ENCODE results near the gene ADAM23.

Gene ADAM23

DNA sequence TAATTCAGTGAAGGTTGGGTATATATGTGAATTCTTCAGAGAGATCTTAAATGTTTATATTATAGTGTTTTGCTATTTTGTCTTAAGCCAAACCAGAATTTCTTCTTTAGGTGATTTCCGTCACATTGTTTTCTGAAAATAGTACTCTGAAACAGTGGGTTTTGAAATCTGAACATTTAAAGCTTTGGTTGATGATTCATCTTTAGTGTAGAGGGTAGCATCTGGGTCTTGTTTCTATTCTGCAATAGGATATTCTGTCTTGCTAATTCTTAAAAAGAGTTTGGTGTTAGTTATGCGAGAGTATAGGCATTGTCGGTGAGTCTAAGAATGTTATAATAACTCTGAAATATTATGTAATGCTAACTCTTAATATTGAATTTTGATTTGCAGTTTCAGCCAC, 129.4 kb downstream of the ADAM23 start:
- DNase-seq, result no peak

- DNase-seq, result no peak
Measured at GRCh38 chr2:206573793-206574192, 130.5 kb downstream of the ADAM23 start.

DNA sequence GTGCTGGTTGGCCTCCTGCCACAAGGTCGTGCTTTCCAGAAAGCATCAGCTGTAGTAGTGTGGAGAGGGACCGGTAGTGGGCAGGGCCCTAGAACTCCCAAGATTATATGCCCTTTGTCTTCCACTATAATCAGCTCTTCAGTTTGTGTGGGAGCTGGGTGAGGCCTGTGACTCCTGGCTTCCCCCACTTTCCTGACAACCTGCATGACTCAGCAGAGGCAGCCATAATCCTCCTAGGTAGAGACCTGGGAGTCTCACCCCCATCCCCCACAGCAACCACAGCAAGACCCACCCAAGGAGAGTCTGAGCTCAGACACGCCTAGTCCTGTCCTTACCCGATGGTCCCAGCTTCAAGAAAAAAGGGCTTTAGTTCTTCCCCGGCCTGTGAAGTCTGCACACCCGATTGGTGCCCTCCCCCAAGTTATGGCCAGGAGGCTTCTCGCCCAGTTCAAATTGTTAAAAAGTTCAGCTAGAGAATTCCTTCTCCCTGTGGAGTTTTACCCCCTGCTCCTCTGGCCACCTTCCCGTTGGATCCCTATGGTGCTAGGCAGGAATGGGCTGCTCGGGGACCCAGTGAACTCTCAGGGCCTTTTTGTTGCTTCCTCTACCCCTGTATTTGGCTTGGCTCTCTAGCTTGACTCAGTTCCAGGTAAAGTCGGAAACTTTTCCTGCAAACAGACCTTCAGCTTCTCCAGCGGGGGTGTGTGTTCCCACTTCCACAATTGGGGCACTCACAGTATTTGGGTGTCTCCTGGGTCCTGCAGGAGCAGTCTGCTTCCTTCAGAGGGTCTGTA, 141.2 kb downstream of the ADAM23 start:
- no peak for DNase-seq

GRCh38 chr2:206585335-206585734, 142.0 kb downstream of the ADAM23 start:
- no peak for DNase-seq

DNA sequence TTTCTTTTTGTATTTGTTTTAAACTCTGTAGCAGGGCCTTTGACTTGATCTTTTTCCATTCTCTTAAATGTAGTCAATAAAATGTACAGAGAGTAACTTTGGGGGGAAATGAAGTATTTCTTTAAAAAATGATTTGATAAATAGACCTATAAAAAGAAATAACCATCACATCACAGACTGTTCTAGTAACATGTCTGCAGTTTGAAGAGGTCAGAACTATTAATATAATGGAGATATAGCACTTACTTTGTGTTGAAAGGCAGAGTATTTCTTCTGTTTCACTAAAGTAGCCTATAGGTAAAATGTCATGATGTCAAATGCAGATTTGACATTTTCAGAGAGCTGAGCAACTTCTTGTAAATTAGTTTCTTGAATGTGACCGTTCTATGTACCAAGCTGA, 143.3 kb downstream of the ADAM23 start:
- DNase-seq, result no peak

- DNase-seq, result no peak
Measured at GRCh38 chr2:206597717-206598218, 154.4 kb downstream of the ADAM23 start.

DNA sequence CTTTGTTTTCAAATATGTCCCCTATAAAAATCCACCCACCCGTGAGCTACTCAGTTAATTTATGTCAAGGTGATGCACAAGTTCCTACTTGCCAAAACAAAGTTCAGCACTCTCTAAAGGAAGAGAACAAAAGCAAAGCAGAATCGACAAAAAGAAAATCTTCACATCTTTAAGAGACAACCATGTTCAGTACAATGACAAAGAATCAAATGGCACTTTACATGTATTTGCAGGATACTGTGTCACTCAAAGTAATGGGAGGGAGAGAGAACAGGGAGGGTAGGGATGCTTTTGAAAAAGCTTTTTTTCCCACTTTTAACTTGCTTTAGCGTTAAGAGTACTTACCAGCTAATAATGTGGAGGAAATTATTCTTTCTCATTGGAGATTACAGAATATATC, 159.9 kb downstream of the ADAM23 start:
- no peak for DNase-seq

GRCh38 chr2:206610451-206610850, 167.1 kb downstream of the ADAM23 start:
- DNase-seq, result no peak

DNA sequence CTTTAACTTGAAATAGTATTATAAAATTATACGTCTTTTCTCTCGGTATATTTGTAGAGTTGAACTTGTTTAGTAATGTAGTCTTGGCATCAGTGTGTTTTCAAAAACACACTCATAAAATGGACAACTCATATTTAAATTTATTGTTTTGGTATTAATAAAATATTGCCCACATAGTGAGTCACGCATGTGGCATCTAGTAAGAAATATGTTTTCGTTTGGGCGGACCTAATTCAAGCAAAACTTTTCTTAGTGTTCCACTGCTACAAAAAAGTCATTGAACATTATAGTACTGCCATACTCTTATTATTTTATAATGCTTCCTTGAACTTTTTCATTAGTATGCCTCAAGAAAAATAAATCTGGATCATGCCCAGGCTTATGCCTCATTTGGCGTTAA, 167.9 kb downstream of the ADAM23 start:
- DNase-seq, result no peak

DNA sequence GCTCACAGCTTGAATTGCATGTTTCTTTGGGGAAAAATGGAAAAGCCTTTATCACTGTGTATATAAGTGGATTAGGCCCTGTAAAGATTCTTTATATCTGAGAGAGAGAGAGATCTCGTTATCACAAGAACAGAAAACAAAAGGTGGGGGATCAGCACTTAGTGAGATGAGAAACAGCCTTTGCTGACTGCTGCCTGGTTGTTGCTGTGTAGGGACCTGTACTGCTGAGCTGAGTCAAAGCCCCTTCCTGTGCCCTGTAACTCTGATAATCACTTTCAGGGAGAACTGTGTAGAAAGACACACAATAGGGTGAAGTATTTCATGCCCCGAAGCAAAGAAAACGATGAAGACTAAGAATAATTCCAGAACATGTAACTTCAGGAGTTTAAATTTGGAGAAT, 168.4 kb downstream of the ADAM23 start:
- no peak for DNase-seq

DNA sequence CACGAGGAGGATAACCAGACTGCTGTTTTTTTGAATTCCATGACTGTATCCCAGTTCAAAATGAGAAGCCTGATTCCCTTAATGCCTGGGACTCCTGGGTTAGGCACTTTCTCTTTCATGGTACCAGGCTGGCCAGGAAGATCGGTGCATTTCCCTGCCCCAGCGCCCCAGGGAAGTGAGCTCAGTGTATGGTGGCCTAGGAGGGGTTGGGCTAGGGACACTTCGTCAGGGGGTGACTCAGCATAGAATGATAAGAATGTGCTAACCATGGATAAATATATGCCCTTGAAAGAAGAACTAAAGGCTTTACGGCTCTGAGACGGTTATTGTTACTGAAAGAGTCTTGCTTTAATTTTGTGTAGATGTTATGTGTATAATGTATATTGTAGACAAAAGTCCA, 171.5 kb downstream of the ADAM23 start:
- no peak for DNase-seq

DNA sequence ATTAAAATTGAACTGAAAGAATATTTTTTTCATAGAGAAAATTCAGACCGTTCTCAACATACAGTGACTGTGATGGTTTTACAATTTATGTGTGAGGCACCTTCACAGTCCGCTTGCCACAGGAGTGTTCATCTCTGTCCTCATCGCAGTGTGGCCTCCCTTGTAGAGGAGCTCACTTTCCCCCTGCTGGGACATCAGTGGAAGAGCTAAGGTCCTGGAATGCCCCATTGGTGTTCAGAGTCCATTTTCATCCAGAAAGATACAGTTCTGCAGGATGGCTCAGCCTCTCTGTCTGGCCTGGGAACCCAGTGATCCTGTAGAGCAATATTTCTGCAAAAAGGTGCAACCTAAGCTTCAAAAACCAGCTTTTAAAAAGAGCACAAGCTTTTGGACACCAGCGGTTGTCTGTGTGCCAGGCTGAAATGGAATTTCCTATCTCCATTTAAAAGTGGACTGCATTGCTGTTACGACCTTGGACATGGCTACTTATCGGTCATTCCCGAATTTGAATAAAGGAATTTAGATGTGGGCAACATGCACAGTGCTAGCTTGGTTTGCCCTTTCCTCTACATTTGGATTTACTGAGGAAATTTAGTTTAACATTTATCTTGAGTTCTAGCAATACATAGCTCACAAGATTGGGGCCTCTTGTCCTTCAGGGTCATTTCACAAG, 172.2 kb downstream of the ADAM23 start:
- no peak for DNase-seq

DNA sequence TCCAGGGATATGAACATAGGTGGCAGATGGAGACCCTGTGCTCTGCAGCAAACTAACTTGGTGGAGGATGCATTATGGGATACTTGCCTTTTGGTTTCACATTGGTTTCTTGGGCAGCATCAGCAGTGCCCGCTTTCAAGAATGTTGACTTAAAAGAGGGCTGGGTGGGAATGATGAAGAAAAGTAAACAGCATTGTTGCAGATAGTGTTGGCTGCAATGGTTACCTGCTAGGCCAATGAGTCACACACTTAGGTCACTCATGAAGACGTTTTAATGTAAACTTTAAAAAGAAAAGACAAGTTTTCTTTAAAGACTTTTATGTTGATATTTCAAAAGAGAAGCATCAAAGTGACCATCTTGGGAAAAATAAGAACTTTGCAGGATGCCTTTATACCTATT, 172.8 kb downstream of the ADAM23 start:
- no peak for DNase-seq

DNA sequence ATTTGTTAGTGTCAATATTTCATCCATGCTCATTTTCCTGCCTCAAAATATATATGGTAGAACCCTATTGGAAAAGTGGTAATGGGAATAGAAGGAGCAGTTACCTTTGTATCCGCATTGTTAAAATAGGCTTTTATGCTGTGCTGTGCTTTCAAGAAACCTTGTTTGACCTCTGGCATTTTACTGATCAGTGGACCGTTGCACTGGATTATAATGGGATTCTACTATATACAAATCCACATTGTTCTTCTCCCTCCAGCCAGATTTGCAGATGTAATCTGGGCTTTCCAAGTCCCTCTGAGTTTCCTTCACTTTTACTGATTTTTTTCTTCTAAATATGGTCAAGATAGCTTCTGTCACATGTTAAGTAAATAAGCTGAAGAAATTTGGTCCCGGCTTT, 175.7 kb downstream of the ADAM23 start:
- DNase-seq, result no peak

- DNase-seq, result no peak
Measured at GRCh38 chr2:206626108-206626507, 182.8 kb downstream of the ADAM23 start.

DNA sequence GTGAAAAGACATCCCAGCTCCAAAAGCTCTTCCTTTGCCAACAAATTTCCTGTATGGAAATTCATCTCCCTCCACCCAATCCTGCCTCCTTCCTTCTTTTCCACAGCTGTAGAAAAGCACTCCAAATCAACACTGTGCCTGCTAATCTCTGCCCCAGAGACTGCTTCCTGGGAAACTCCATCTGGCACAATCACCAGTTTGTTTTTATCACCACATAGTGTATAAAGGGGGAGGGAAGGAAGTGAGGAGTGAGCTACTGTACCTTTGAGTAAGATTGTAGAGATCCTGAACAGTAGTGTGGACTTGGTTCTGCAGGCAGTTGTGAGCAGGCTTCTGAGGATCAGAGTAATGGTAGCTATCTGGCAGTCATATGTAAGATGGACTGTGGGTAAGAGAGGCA, 184.3 kb downstream of the ADAM23 start:
- DNase-seq, result no peak

DNA sequence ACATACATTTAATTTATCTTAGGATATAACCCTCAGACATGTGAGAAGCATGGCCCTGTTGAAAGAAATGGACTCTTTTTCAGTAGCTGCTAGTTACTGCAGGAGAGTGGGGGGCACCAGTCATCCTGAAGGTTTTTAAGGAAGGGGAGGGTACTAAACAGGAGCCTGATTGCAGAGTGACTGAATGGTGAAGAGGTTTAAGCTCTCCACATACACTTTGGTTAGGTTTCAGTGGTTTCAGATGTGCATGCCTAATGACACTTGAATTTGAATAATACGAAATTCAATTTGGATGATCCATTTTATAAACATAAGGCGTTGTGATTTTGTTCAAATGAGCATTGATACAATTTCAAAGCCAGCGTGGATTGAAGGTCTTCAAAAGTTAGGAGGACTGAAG, 188.0 kb downstream of the ADAM23 start:
- no peak for DNase-seq

DNA sequence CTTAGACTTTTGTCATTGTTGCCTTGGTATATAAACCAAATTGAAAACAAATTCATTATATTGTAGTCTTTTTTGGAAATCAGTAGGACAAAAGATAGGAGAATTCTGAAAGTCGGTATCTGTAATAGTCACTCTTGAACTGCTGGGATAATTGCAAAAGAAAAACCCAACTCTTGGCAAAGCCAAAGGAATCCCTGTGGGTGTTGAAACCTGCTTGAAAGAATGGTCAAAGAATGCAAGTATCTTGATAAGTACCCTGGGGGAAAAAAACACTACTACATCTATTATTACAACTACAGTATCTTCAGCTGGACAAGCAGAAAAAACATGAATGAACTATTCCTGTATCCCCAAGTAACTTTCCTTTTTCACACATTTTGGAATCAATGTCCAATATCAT, 191.7 kb downstream of the ADAM23 start:
- DNase-seq, result no peak

DNA sequence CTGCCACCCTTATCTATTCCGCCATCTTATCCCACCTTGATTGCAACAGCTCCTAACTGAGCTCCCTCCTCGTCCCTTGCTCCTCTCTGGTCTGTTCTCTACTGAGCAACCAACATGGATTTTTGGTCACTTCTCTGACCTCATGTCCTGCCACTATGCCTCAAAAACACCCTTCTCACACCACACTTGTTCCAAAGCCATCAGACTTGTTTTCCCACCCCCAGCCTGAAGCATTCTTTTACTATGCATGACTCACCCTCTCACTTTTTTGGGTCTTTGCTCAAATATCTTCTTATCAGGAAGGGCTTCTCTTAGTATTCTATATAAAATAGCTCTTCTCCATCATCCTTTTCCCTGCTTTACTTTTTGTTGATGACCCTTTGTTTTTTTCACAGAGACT, 196.3 kb downstream of the ADAM23 start:
- no peak for DNase-seq

DNA sequence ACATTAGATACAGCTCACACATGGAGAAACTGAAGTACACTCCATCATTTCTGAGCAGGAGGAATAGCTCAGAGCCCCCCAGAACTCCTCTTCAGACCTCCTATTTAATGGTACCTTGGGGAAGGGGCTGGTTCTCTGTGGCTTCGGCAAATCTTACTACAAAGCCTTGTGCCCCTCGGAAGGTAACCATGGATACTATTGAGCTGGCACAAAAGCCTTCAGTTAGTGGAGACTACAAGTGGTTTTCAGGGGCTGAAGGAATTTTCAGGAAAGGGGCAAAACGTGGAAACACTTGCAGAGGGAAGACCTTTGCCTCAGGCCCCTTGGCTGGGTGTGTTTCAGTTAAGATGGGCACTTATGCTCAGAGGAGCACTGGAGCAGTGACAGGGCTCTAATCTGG, 197.9 kb downstream of the ADAM23 start:
- DNase-seq, result no peak

DNA sequence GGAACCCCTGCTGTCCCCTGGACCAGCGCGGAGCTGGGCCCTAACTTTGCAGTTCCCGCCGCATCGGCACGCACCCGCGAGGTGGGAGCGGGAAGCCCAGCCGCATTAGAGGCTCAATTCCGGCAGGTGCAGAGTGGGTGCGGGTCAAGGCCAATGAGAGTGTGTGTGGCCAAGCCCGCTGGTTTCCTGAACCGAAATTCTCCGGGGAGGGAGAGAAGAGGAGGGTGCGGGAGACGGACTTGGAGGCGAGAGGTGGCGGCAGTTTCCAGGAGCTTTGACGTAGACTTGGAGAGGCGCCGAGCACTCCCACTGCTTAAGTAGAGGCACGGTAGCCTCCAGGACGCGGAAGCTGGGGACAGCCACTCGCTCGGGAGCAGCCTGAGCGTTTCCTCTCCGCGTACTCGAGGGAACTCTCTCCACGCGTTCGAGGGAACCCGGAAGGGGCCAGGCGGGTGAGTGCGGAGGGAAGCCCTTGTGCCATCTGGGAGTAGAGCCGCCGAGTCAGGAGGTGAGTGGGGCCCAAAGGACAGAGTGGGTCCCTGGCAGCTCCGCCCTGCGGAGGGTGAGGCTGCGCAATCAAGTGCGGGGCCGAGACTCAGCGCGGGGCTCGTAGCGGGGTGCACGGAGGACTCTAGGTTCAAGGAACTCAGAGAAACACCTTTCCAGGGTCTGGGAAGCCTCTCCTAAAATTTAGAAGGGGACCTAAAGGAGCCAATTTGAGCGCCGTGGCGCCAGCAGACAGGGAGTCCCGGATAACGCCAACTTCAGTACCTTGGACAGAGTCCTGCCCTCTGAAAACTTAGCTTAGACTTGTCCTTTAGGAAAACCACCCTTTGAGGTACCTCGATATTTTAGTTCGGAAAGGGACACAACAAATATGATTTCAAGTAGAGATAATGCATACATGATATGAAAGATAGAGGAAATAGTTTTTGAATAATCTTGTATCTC, 199.0 kb downstream of the ADAM23 start, which contains the start of gene FAM237A:
Gene FAM237A (plus strand): TSS at position 413 of the 951 bp plus-strand sequence. CDS start 1,750 bp downstream, outside the sequence.
- DNase-seq, result no peak

- no peak for DNase-seq
Measured at GRCh38 chr2:206647985-206648384, 204.7 kb downstream of the ADAM23 start.

GRCh38 chr2:206657087-206657486, 213.8 kb downstream of the ADAM23 start:
- DNase-seq, result no peak

Measured in GOT3 (cell line).